K562 (cell line): ENCODE measurements around the gene SEPTIN2. TPM values are rescaled to one million over a fixed set of nuclear protein-coding genes. Genes with fewer than 3 reads are reported as not detected.

Experiments
- ATAC-seq: fragments of 200-7000 bp; cut with Tn5 transposase; 3 replicates; pipeline ENCODE4 v1.9.1; 2020; ENCODE audit warnings: moderate library complexity
- BruUV-seq: library from RNA; stranded (reverse); fragments of 400-500 nt; replicated peaks from 2 replicates; lab custom pipeline; 2021; lab: Mats Ljungman, UMichigan
- CTCF ChIA-PET: fragments of 300-600 bp; formaldehyde crosslinking; extraction: SDS; loops from one replicate; lab custom pipeline; 2021; ENCODE audit warnings: low intra/inter-chr PET ratio; lab: Yijun Ruan, JAX
- POLR2A ChIA-PET: fragments of 300-600, 350-650 bp; sonication (Branson Sonifier 250); formaldehyde crosslinking; extraction: SDS; loops from one replicate; lab custom pipeline; 2021; ENCODE audit warnings: antibody characterized with exemption, inconsistent platforms; lab: Yijun Ruan, JAX
- DNase-seq, 4 experiments: peaks; one replicate each; pipeline versions ENCODE4 v3.0.0 to v3.0.0-alpha.2; 2011 to 2018; ENCODE audit warnings: low spot score in 3 of 4, mixed read lengths in 3 of 4; ENCODE audit errors: extremely low read depth in 1 of 4
- FAIRE-seq: peaks from 2 replicates; lab custom pipeline; 2011; peaks lifted over from hg19 to GRCh38; lab: Jason Lieb, UNC
- H2AFZ ChIP-seq: 2 replicates; pipeline ENCODE4 v1.6.0; 2011; ENCODE audit warnings: low read depth, low read length, control low read depth, inconsistent platforms
- H3K27ac ChIP-seq: fragments of 200-600 bp; 3 replicates; pipeline ENCODE4 v1.8.0; 2011; ENCODE audit warnings: low read depth, mild to moderate bottlenecking, control low read depth, inconsistent platforms, low read length, moderate library complexity, mixed read lengths; ENCODE audit errors: extremely low read depth
- H3K27me3 ChIP-seq, 2 experiments: fragments of 300-600 bp in 1 of 2; 2 replicates in 1 of 2; 3 replicates in 1 of 2; pipeline versions ENCODE4 v1.6.0 to v1.8.0; 2011; ENCODE audit warnings: inconsistent platforms in 2 of 2, low read length in 2 of 2, mild to moderate bottlenecking in 1 of 2, mixed read lengths in 1 of 2, moderate library complexity in 1 of 2; ENCODE audit not compliant: control insufficient read depth in 2 of 2, insufficient read depth in 2 of 2
- H3K36me3 ChIP-seq: fragments of 300-600 bp; 3 replicates; pipeline ENCODE4 v1.8.0; 2011; ENCODE audit warnings: mild to moderate bottlenecking, low read length, inconsistent platforms; ENCODE audit not compliant: control insufficient read depth, insufficient read depth
- H3K4me1 ChIP-seq, 2 experiments: fragments of 200-600 bp in 1 of 2; replicated peaks in 1 of 2; 2 replicates in 1 of 2; 3 replicates in 1 of 2; pipeline versions ENCODE4 v1.5.1 to v1.8.0; 2011; ENCODE audit warnings: inconsistent platforms in 2 of 2, low read length in 2 of 2, mild to moderate bottlenecking in 1 of 2, mixed read lengths in 1 of 2, moderate library complexity in 1 of 2; ENCODE audit not compliant: control insufficient read depth in 2 of 2, insufficient read depth in 2 of 2
- H3K4me2 ChIP-seq: 2 replicates; pipeline ENCODE4 v1.6.1; 2011; ENCODE audit warnings: low read length, control low read depth, inconsistent platforms, mixed read lengths; ENCODE audit not compliant: insufficient read depth
- H3K4me3 ChIP-seq: fragments of 200-600 bp; sonication (generic), shearing (Covaris generic); 2 replicates; pipeline ENCODE4 v1.5.1; 2016; ENCODE audit warnings: control low read depth, inconsistent platforms
- H3K79me2 ChIP-seq: fragments of 200-600 bp; 3 replicates; pipeline ENCODE4 v1.8.0; 2011; ENCODE audit warnings: low read length, inconsistent platforms; ENCODE audit not compliant: control insufficient read depth, insufficient read depth
- H3K9ac ChIP-seq, 2 experiments: 2 replicates each; pipeline versions ENCODE4 v1.6.0 to v1.6.1; 2011; ENCODE audit warnings: low read depth in 2 of 2, low read length in 2 of 2, control low read depth in 1 of 2, inconsistent platforms in 1 of 2, mild to moderate bottlenecking in 1 of 2, mixed read lengths in 1 of 2; ENCODE audit not compliant: insufficient read depth in 1 of 2
- H3K9me1 ChIP-seq: one replicate; pipeline ENCODE4 v1.6.0; 2011; ENCODE audit warnings: inconsistent platforms, mild to moderate bottlenecking, low read length, moderate library complexity; ENCODE audit not compliant: control insufficient read depth, insufficient read depth
- H3K9me3 ChIP-seq: replicated peaks from 2 replicates; pipeline ENCODE4 v1.5.1; 2011; ENCODE audit warnings: low read depth, low read length, inconsistent platforms; ENCODE audit not compliant: control insufficient read depth, insufficient read depth
- H4K20me1 ChIP-seq: replicated peaks from 2 replicates; pipeline ENCODE4 v1.6.1; 2011; ENCODE audit warnings: low read length, inconsistent platforms, mixed read lengths; ENCODE audit not compliant: control insufficient read depth, insufficient read depth
- ELF1 ChIP-seq: fragments of 200-800 bp; sonication (Bioruptor generic); IDR thresholded peaks from 2 replicates; pipeline ENCODE4 v1.6.1; 2016; ENCODE audit warnings: missing genetic modification characterization, missing compliant biosample characterization
- KAT2B ChIP-seq: IDR thresholded peaks from one replicate; pipeline ENCODE4 v1.6.1; 2012; ENCODE audit warnings: low read depth, mild to moderate bottlenecking, control low read depth, inconsistent platforms, low read length, moderate library complexity
- NEUROD1 ChIP-seq: fragments of 150-350 bp; IDR thresholded peaks from 2 replicates; pipeline ENCODE4 v1.6.1; 2014; ENCODE audit warnings: borderline replicate concordance, low read length, low read depth; ENCODE audit not compliant: partially characterized antibody
- SLC30A9 ChIP-seq: fragments of 250-450 bp; sonication (Bioruptor Pico); IDR thresholded peaks from 2 replicates; pipeline ENCODE4 v1.8.0; 2022; ENCODE audit warnings: mild to moderate bottlenecking, moderate library complexity
- SMC3 ChIP-seq: conservative IDR thresholded peaks from 2 replicates; pipeline ENCODE4 v1.6.1; 2011; ENCODE audit warnings: low read depth, low read length, improper control_type of control experiment; ENCODE audit not compliant: insufficient read depth
- SOX6 ChIP-seq: fragments of 450-650 bp; IDR thresholded peaks from 2 replicates; pipeline ENCODE4 v1.6.1; 2014; ENCODE audit warnings: mild to moderate bottlenecking
- TRIM24 ChIP-seq, 2 experiments: fragments of 450-650 bp; IDR thresholded peaks; 2 replicates each; pipeline ENCODE4 v1.6.1; 2016
- ZFP1 ChIP-seq: fragments of 450-650 bp; formaldehyde crosslinking; IDR thresholded peaks from 2 replicates; pipeline ENCODE4 v1.4.0; 2020; ENCODE audit warnings: mild to moderate bottlenecking, mixed read lengths
- ZNF121 ChIP-seq: sonication (generic); formaldehyde crosslinking; conservative IDR thresholded peaks from 2 replicates; pipeline ENCODE4 v1.8.0; 2022; ENCODE audit warnings: missing genetic modification reagents
- ZNF24 ChIP-seq: fragments of 450-650 bp; IDR thresholded peaks from 2 replicates; pipeline ENCODE4 v1.6.1; 2016
- WGBS: fragments of 100-300 bp; shearing (Covaris generic); methylation state at CpG from one replicate; pipeline ENCODE4 v1.1.6; 2016; ENCODE audit warnings: low coverage, mixed read lengths; ENCODE audit not compliant: insufficient coverage; ENCODE audit errors: missing lambda C conversion rate; 5-methylcytosine and 5-hydroxymethylcytosine counted together
- in situ Hi-C: fragments of 300-500 bp; cut with MboI; formaldehyde crosslinking; loops from 4 replicates; pipeline ENCODE4 v1.15.0; 2018; ENCODE audit warnings: inconsistent platforms, mixed read lengths
- intact Hi-C: fragments of 100-400 bp; cut with micrococcal nuclease; formaldehyde crosslinking; loops from 2 replicates; pipeline ENCODE4 v1.14.2; 2022
- polyA plus RNA-seq, 8 experiments: library from polyadenylated mRNA; depleted of rRNA in 4 of 8; stranded (reverse) in 5 of 8; unstranded in 3 of 8; fragments of >200 nt; fragmentation: Nextera tagmentation in 2 of 8; fragmentation: Illumina TruSeq in 1 of 8; extraction: Ambion mirVana in 2 of 8; extraction: Trizol in 1 of 8; gene quantifications; 2 replicates each; pipeline versions ENCODE4 v1.2.1 to v1.2.3, GENCODE V29; 2011 to 2014; ENCODE audit warnings: inconsistent platforms in 1 of 8, missing spikeins in 1 of 8
- total RNA-seq, 7 experiments: library from RNA; depleted of rRNA in 6 of 7; stranded (reverse); fragments of >200 nt in 6 of 7; fragmentation: Illumina TruSeq in 2 of 7; extraction: Trizol in 2 of 7; gene quantifications; 2 replicates each; pipeline versions ENCODE4 v1.2.1 to v1.2.3, GENCODE V29; 2011 to 2021; ENCODE audit warnings: low replicate concordance in 1 of 7
- TF ChIP-seq, protein P1 (sequence below), 3 experiments: IDR thresholded peaks in 2 of 3; conservative IDR thresholded peaks in 1 of 3; 2 replicates each; pipeline ENCODE4 v1.5.1; 2011 to 2012; ENCODE audit warnings: low read length in 3 of 3, mild to moderate bottlenecking in 3 of 3, control low read depth in 2 of 3, improper control_type of control experiment in 1 of 3, inconsistent platforms in 1 of 3, low read depth in 1 of 3, mixed read lengths in 1 of 3, moderate library complexity in 1 of 3; ENCODE audit not compliant: insufficient read depth in 2 of 3

The SEPTIN2 gene
- total and polyA plus RNA-seq, 9 of the 15 experiments (the other 6 are each of a cell fraction or from before 2014, with no cell fraction given): 121 to 367 (median 166) TPM

- H3K27ac ChIP-seq: no peak overlapping the region
- no peak overlapping the region for H2AFZ ChIP-seq
- H4K20me1 ChIP-seq: peaks cover 22% of the 10 kb centered on the region
- H3K36me3 ChIP-seq: peaks cover 53% of the 10 kb centered on the region; the same call in 2 of the 3 replicates
- H3K4me2 ChIP-seq: no peak overlapping the region
- in situ Hi-C loops: no loop called here
- TF ChIP-seq SMC3 (no peak), SLC30A9 (no peak), ZNF24 (no peak), NEUROD1 (no peak), ZFP1 (no peak), TRIM24 (IDR thresholded peaks at IDR 0.05) (no peak), ELF1 (tag) (no peak), ZNF121 (CRISPR knock-in tag) (no peak), KAT2B (no peak), SOX6 (no peak)
- TF ChIP-seq, protein P1, sequence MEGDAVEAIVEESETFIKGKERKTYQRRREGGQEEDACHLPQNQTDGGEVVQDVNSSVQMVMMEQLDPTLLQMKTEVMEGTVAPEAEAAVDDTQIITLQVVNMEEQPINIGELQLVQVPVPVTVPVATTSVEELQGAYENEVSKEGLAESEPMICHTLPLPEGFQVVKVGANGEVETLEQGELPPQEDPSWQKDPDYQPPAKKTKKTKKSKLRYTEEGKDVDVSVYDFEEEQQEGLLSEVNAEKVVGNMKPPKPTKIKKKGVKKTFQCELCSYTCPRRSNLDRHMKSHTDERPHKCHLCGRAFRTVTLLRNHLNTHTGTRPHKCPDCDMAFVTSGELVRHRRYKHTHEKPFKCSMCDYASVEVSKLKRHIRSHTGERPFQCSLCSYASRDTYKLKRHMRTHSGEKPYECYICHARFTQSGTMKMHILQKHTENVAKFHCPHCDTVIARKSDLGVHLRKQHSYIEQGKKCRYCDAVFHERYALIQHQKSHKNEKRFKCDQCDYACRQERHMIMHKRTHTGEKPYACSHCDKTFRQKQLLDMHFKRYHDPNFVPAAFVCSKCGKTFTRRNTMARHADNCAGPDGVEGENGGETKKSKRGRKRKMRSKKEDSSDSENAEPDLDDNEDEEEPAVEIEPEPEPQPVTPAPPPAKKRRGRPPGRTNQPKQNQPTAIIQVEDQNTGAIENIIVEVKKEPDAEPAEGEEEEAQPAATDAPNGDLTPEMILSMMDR (IDR thresholded peaks at IDR 0.05 in 2 of 3, conservative IDR thresholded peaks at IDR 0.05 in 1 of 3; ENCODE audit: insufficient read depth in 2 of 3, low read depth in 1 of 3, low read length in 3 of 3): no peak
- DNase-seq: peak in 1 of 4 experiments; percentile 10
- no peaks in the 10 kb centered on the region for H3K27me3 ChIP-seq
- WGBS: 90% methylated on average over 13 of the region's 14 CpGs
- H3K4me3 ChIP-seq: no peak overlapping the region
- H3K4me1 ChIP-seq: peaks cover 0 to 18% of the 10 kb centered on the region in 2 experiments; a peak in 4 of 5 replicates
- H3K79me2 ChIP-seq: peaks cover 66% of the 10 kb centered on the region
- intact Hi-C loops: no loop called here
- H3K9me3 ChIP-seq: no peaks in the 10 kb centered on the region
- FAIRE-seq: peak; percentile 23
- ChIA-PET CTCF (no interaction called here), POLR2A (interaction anchor here (0.7 to 1.5 kb wide), 5 partner anchors 10 to 46 kb away, joined by 3 to 5 read pairs (median 4); no protein-coding TSS in a partner anchor)
- H3K9me1 ChIP-seq: no peaks in the 10 kb centered on the region
- no peak for ATAC-seq
- no TSS peak for BruUV-seq
- no peak overlapping the region for H3K9ac ChIP-seq
Measured at GRCh38 chr2:241268716-241269445, 46.8 kb upstream of the SEPTIN2 start.
